ENCODE results near the gene BMP8B.

DNA sequence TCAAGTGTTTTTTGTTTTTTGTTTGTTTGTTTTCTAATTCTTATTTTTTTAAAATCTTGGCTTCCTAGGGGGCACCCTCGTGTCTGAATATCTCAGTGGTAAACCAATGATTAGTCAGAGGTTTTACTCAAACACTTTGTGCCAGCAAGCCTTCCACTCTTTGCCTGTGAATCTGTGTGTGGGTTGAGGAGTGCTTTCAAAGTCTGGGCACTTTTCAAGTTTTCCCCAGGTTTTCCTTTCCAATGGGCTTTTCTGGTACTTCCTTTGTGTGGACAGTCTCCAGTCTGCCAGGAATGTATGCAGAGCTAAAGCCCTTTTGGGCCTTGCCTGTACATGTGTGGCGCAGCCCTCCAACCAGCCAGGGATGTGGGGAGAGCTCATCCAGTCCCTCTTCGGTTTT is 59.6 kb downstream of the BMP8B start:
- TF ChIP-seq, protein P1, sequence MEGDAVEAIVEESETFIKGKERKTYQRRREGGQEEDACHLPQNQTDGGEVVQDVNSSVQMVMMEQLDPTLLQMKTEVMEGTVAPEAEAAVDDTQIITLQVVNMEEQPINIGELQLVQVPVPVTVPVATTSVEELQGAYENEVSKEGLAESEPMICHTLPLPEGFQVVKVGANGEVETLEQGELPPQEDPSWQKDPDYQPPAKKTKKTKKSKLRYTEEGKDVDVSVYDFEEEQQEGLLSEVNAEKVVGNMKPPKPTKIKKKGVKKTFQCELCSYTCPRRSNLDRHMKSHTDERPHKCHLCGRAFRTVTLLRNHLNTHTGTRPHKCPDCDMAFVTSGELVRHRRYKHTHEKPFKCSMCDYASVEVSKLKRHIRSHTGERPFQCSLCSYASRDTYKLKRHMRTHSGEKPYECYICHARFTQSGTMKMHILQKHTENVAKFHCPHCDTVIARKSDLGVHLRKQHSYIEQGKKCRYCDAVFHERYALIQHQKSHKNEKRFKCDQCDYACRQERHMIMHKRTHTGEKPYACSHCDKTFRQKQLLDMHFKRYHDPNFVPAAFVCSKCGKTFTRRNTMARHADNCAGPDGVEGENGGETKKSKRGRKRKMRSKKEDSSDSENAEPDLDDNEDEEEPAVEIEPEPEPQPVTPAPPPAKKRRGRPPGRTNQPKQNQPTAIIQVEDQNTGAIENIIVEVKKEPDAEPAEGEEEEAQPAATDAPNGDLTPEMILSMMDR (conservative IDR thresholded peaks at IDR 0.05 in 1 of 2, IDR thresholded peaks at IDR 0.05 in 1 of 2; ENCODE audit: low read depth in 1 of 2, low read length in 2 of 2) = no peak
- no peak for TF ChIP-seq EZH2 (IDR thresholded peaks at IDR 0.05; ENCODE audit: low read length, missing control alignments)

All from fibroblast of lung (primary cell).